Kidney (tissue), 14 donors: ENCODE data around the gene ITGA8. TPM values are rescaled to one million over a fixed set of nuclear protein-coding genes. Genes with fewer than 3 reads are reported as not detected.

ENCODE experiments used
- DNase-seq, 5 donors: peaks; one replicate each; pipeline ENCODE4 v3.0.0-alpha.2; 2013 to 2020
- FAIRE-seq: peaks from 2 replicates; lab custom pipeline; 2012; peaks lifted over from hg19 to GRCh38; lab: Jason Lieb, UNC
- H3K27ac ChIP-seq, 2 donors: one replicate each; pipeline ENCODE4 v1.7.0; 2013; ENCODE audit warnings: low read depth in 2 of 2, low read length in 2 of 2, inconsistent platforms in 1 of 2
- H3K27me3 ChIP-seq: one replicate; pipeline ENCODE4 v1.7.1; 2013; ENCODE audit warnings: low read length, inconsistent platforms; ENCODE audit not compliant: control insufficient read depth, insufficient read depth
- H3K36me3 ChIP-seq, 3 donors: one replicate each; pipeline versions ENCODE4 v1.7.0 to v1.7.1; 2013; ENCODE audit warnings: low read length in 3 of 3, control low read depth in 1 of 3, inconsistent platforms in 1 of 3; ENCODE audit not compliant: insufficient read depth in 3 of 3, control insufficient read depth in 2 of 3
- H3K4me1 ChIP-seq, 3 donors: one replicate each; pipeline versions ENCODE4 v1.7.0 to v1.7.1; 2013; ENCODE audit warnings: low read length in 3 of 3, inconsistent platforms in 1 of 3, low read depth in 1 of 3; ENCODE audit not compliant: control insufficient read depth in 2 of 3, insufficient read depth in 2 of 3
- H3K4me3 ChIP-seq, 3 donors: one replicate each; pipeline versions ENCODE4 v1.7.0 to v1.8.1; 2013; ENCODE audit warnings: low read length in 3 of 3, control low read depth in 1 of 3, inconsistent platforms in 1 of 3
- H3K9ac ChIP-seq, 3 donors: one replicate each; pipeline versions ENCODE4 v1.7.0 to v1.7.1; 2013; ENCODE audit warnings: low read length in 3 of 3, control low read depth in 1 of 3, inconsistent platforms in 1 of 3
- H3K9me3 ChIP-seq, 3 donors: one replicate each; pipeline versions ENCODE4 v1.7.0 to v1.7.1; 2013; ENCODE audit warnings: low read length in 3 of 3, control low read depth in 1 of 3, inconsistent platforms in 1 of 3; ENCODE audit not compliant: control insufficient read depth in 2 of 3, insufficient read depth in 1 of 3
- intact Hi-C: fragments of 100-400 bp; cut with DNase I; formaldehyde crosslinking; loops from one replicate; pipeline ENCODE4 v1.11.1; 2022
- polyA plus RNA-seq: library from polyadenylated mRNA; stranded (reverse); fragments of 350-450 nt; fragmentation: Illumina TruSeq; extraction: RNeasy Lipid Tissue Mini Kit (QIAGEN cat#74804); gene quantifications from one replicate; pipeline ENCODE4 v1.2.3, GENCODE V29; 2014; ENCODE audit warnings: low read depth, low replicate concordance; ENCODE audit not compliant: insufficient read depth
- total RNA-seq: library from RNA; stranded (reverse); fragmentation: NEBNext Ultra II Directional; extraction: Animal tissue kit (Norgen Biotek cat#: 25700); gene quantifications from one replicate; pipeline ENCODE4 v1.2.1, GENCODE V29; 2021
- TF ChIP-seq, protein P1 (sequence below): IDR thresholded peaks from 3 replicates; pipeline ENCODE4 v1.5.1; 2012; ENCODE audit warnings: mild to moderate bottlenecking, moderate library complexity, borderline replicate concordance; ENCODE audit not compliant: insufficient read depth; ENCODE audit errors: extremely low read depth
- donor health status: control.
- donor health status: control.
- donor health status: control.
- donor health status: control.
- donor health status: control.
- donor health status: DM: yes; HTN: yes; CAD: no.
- donor health status: Normal renal cell carcinoma (clear cell type).

Gene ITGA8
- total and polyA plus RNA-seq, 2 donors from 2014 or later = 10.8 to 22.1 TPM

DNA sequence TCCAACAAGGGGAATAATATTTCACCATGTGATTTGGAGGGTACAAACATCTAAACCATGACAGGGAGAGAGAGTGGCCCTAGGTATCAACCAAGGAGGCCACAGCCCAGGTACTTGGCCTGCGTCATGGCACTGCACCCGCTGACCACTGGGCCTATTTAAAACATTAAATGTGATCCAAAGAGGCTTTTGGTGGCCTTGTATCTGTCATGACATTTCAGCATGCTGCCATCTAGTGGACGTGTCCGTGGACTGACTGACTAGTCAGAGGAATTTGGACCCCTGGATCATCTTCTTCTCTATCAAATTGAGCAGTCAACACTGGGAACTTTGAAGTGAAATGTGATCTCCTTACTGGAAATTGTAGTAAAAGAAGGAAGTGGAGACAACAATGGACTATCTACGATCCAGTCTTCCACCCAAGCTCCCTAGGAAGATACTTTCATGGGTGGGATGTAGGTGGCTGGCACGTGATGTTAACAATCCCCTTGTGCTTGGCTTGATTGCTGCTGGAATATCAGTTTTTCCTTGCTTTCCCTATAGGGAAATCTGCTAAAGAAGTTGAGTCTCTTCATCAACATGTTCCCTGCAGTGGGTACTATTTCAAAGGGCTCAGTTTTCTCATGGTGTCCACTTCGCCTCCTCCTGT lies 24.6 kb upstream of the ITGA8 start:
- no peaks in the 10 kb centered on the region for H3K36me3 ChIP-seq
- H3K9ac ChIP-seq = no peak overlapping the region
- no peak overlapping the region for H3K4me3 ChIP-seq
- no peak for FAIRE-seq
- intact Hi-C loops = no loop called here
- no peaks in the 10 kb centered on the region for H3K9me3 ChIP-seq
- no peaks in the 10 kb centered on the region for H3K27me3 ChIP-seq
- no peak overlapping the region for H3K27ac ChIP-seq
- DNase-seq = peak in 4 of 5 donors; percentile 42 to 67 (median 54)
- TF ChIP-seq, protein P1, sequence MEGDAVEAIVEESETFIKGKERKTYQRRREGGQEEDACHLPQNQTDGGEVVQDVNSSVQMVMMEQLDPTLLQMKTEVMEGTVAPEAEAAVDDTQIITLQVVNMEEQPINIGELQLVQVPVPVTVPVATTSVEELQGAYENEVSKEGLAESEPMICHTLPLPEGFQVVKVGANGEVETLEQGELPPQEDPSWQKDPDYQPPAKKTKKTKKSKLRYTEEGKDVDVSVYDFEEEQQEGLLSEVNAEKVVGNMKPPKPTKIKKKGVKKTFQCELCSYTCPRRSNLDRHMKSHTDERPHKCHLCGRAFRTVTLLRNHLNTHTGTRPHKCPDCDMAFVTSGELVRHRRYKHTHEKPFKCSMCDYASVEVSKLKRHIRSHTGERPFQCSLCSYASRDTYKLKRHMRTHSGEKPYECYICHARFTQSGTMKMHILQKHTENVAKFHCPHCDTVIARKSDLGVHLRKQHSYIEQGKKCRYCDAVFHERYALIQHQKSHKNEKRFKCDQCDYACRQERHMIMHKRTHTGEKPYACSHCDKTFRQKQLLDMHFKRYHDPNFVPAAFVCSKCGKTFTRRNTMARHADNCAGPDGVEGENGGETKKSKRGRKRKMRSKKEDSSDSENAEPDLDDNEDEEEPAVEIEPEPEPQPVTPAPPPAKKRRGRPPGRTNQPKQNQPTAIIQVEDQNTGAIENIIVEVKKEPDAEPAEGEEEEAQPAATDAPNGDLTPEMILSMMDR = peak; percentile 42
- H3K4me1 ChIP-seq = no peaks in the 10 kb centered on the region

DNA sequence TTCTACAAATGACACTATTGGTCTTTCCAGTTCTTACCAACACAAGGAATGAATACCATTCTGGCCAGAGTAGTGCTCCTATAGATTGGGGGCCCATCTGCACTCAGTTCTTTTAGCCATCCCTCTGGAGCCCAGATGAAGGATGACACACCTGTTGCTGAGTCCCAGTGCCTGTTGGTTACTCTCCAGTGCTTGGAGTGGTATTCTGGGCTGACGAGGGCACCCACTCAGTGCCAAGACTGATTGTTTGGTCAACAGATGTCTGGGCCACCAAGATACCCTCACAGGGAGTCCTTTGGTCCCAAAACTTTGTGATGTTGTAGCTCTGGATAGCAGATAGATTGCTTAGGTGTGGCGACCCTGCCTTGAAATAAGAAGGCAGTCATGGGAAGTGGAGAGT lies 23.7 kb upstream of the ITGA8 start:
- FAIRE-seq = no peak
- no peak overlapping the region for H3K9ac ChIP-seq
- H3K36me3 ChIP-seq = no peaks in the 10 kb centered on the region
- no peak overlapping the region for H3K27ac ChIP-seq
- DNase-seq = no peak
- H3K4me3 ChIP-seq = no peak overlapping the region
- intact Hi-C loops = no loop called here
- no peaks in the 10 kb centered on the region for H3K4me1 ChIP-seq
- no peaks in the 10 kb centered on the region for H3K9me3 ChIP-seq
- TF ChIP-seq, protein P1 = no peak
- no peaks in the 10 kb centered on the region for H3K27me3 ChIP-seq

DNA sequence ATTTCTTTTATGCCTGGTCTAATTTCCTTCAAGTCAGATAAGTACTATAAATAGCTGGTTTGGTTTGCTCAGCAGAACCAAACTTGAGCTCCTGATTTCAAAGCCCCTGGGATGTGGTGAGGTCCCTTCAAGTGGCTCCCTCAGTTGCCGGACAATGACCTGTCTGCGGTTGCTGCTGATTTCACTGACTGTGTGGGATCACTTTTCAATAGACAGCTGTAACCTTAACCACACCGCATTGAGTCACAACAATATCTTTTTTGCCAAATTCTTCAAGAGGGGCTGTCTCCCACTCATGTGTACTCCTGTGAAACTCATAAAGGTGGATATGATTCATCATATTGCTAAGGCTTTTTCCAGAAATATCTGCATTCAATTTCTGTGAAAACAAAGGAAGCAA lies 23.1 kb upstream of the ITGA8 start:
- H3K27me3 ChIP-seq = no peaks in the 10 kb centered on the region
- no peak overlapping the region for H3K4me3 ChIP-seq
- no peak overlapping the region for H3K27ac ChIP-seq
- FAIRE-seq = no peak
- no peaks in the 10 kb centered on the region for H3K4me1 ChIP-seq
- H3K36me3 ChIP-seq = no peaks in the 10 kb centered on the region
- TF ChIP-seq, protein P1 = no peak
- intact Hi-C loops = no loop called here
- no peaks in the 10 kb centered on the region for H3K9me3 ChIP-seq
- DNase-seq = no peak
- no peak overlapping the region for H3K9ac ChIP-seq

DNA sequence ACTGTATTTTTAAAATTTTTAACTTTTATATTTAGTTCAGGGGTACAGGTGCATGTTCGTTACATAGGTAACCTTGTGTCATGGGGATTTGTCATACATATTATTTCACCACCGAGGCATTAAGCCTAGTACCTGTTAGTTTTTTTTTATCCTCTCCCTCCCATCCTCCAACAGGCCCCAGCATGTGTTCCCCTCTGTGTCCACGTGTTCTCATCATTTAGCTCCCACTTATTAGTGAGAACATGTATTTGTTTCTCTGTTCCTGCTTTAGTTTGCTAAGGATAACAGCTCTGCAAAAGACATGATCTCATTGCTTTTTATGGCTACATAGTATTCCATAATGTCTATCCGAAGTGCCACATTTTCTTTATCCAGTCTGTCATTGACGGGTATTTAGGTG lies 22.4 kb upstream of the ITGA8 start:
- H3K4me3 ChIP-seq = no peak overlapping the region

More for the DNA sequence above, 22.4 kb upstream of the ITGA8 start:
- intact Hi-C loops = no loop called here
- no peaks in the 10 kb centered on the region for H3K4me1 ChIP-seq
- no peaks in the 10 kb centered on the region for H3K9me3 ChIP-seq
- TF ChIP-seq, protein P1 = no peak
- FAIRE-seq (no peak), DNase-seq (no peak)
- no peaks in the 10 kb centered on the region for H3K36me3 ChIP-seq
- no peak overlapping the region for H3K27ac ChIP-seq
- no peak overlapping the region for H3K9ac ChIP-seq
- H3K27me3 ChIP-seq = no peaks in the 10 kb centered on the region
